ENCODE data around the gene CCDC71L. TPM values are rescaled to one million over a fixed set of nuclear protein-coding genes. Genes with fewer than 3 reads are reported as not detected.

The CCDC71L gene
- total and polyA plus RNA-seq, 2 of the 13 experiments (the other 11 are each of a cell fraction or from before 2014, with no cell fraction given), result 0.02 TPM; not detected in 1

DNA sequence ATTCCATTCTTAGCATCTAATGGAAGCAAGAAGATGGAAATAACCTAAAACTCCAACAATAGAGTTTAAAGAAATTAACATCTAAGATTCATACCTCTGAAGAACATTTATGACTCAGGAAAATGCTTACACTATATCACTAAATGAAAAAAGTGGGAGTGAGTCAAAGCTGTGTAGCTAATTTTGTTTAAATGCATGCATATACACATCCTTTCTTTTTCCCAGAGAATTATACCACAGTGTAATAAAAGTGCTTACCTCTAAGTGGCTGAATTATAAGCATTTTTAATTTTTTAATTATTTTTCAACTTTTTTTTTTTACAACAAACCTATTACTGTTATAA, 44.3 kb downstream of the CCDC71L start:
- peaks cover 11% of the 10 kb centered on the region; the same call in 1 of the 2 replicates for H3K9me3 ChIP-seq (ENCODE audit: low read length)
- intact Hi-C loops (cut with micrococcal nuclease; ENCODE audit: unreplicated experiment), result no loop called here
- in situ Hi-C loops (cut with HindIII; ENCODE audit: extremely low pct_ligation_motif_present, low pct_unique_long_range_greater_than_20kb), result no loop called here
- H3K4me3 ChIP-seq (replicated peaks in 1 of 3; ENCODE audit: insufficient read depth in 1 of 3, low read depth in 2 of 3, low read length in 3 of 3), result no peak overlapping the region
- H3K9ac ChIP-seq (ENCODE audit: insufficient read depth, low read depth, low read length), result no peak overlapping the region
- H3K79me2 ChIP-seq (ENCODE audit: insufficient read depth, low read length), result no peaks in the 10 kb centered on the region
- no peaks in the 10 kb centered on the region for H4K20me1 ChIP-seq (ENCODE audit: insufficient read depth, low read length)
- FAIRE-seq, result no peak
- TF ChIP-seq ZNF558 (CRISPR knock-in tag; IDR thresholded peaks at IDR 0.05; ENCODE audit: borderline replicate concordance) (no peak), EZH2 (conservative IDR thresholded peaks at IDR 0.05; ENCODE audit: low read depth, low read length) (no peak), POLR2AphosphoS5 (IDR thresholded peaks at IDR 0.05; ENCODE audit: low read depth, low read length) (no peak), NR2C2 (CRISPR knock-in tag; IDR thresholded peaks at IDR 0.05; ENCODE audit: borderline replicate concordance) (no peak), MAFK (conservative IDR thresholded peaks at IDR 0.05 in 1 of 2, IDR thresholded peaks at IDR 0.05 in 1 of 2; ENCODE audit: low read length in 2 of 2) (no peak)
- TF ChIP-seq, protein P1, sequence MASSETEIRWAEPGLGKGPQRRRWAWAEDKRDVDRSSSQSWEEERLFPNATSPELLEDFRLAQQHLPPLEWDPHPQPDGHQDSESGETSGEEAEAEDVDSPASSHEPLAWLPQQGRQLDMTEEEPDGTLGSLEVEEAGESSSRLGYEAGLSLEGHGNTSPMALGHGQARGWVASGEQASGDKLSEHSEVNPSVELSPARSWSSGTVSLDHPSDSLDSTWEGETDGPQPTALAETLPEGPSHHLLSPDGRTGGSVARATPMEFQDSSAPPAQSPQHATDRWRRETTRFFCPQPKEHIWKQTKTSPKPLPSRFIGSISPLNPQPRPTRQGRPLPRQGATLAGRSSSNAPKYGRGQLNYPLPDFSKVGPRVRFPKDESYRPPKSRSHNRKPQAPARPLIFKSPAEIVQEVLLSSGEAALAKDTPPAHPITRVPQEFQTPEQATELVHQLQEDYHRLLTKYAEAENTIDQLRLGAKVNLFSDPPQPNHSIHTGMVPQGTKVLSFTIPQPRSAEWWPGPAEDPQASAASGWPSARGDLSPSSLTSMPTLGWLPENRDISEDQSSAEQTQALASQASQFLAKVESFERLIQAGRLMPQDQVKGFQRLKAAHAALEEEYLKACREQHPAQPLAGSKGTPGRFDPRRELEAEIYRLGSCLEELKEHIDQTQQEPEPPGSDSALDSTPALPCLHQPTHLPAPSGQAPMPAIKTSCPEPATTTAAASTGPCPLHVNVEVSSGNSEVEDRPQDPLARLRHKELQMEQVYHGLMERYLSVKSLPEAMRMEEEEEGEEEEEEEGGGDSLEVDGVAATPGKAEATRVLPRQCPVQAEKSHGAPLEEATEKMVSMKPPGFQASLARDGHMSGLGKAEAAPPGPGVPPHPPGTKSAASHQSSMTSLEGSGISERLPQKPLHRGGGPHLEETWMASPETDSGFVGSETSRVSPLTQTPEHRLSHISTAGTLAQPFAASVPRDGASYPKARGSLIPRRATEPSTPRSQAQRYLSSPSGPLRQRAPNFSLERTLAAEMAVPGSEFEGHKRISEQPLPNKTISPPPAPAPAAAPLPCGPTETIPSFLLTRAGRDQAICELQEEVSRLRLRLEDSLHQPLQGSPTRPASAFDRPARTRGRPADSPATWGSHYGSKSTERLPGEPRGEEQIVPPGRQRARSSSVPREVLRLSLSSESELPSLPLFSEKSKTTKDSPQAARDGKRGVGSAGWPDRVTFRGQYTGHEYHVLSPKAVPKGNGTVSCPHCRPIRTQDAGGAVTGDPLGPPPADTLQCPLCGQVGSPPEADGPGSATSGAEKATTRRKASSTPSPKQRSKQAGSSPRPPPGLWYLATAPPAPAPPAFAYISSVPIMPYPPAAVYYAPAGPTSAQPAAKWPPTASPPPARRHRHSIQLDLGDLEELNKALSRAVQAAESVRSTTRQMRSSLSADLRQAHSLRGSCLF (CRISPR knock-in tag; IDR thresholded peaks at IDR 0.05; ENCODE audit: borderline replicate concordance), result no peak
- TF ChIP-seq, protein P2, sequence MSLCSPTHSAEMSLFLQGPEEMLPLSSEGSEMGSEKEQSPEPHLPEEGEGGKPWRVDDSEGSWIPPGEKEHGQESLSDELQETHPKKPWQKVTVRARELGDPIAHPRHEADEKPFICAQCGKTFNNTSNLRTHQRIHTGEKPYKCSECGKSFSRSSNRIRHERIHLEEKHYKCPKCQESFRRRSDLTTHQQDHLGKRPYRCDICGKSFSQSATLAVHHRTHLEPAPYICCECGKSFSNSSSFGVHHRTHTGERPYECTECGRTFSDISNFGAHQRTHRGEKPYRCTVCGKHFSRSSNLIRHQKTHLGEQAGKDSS (CRISPR knock-in tag; IDR thresholded peaks at IDR 0.05; ENCODE audit: borderline replicate concordance, low read depth), result no peak
- POLR2A ChIA-PET, result no interaction called here
- H2AFZ ChIP-seq (ENCODE audit: low read length), result no peak overlapping the region
- no peaks in the 10 kb centered on the region for H3K27me3 ChIP-seq (ENCODE audit: control insufficient read depth in 1 of 2, insufficient read depth in 2 of 2, low read length in 2 of 2)
- no peak overlapping the region for H3K4me2 ChIP-seq (ENCODE audit: low read depth, low read length)
- ATAC-seq, result no peak
- no peaks in the 10 kb centered on the region for H3K36me3 ChIP-seq (replicated peaks in 1 of 2; ENCODE audit: control insufficient read depth in 1 of 2, insufficient read depth in 2 of 2, low read length in 2 of 2)
- no peaks in the 10 kb centered on the region for H3K4me1 ChIP-seq (ENCODE audit: insufficient read depth, low read length)
- no peak overlapping the region for H3K27ac ChIP-seq (ENCODE audit: extremely low read length, insufficient read depth, low read length)
- DNase-seq (ENCODE audit: low spot score), result no peak
- no TSS peak for BruUV-seq (replicated peaks)
- CTCF ChIA-PET (ENCODE audit: low intra/inter-chr PET ratio, low total read pairs), result no interaction called here

All from HepG2 (cell line).